T-cell (primary cell): ENCODE measurements around the gene TMEM14A. TPM values are rescaled to one million over a fixed set of nuclear protein-coding genes. Genes with fewer than 3 reads are reported as not detected.

Experiments used
- ATAC-seq, 4 experiments: fragments of 200-7000 bp in 3 of 4; fragments of 150-1000 bp in 1 of 4; cut with Tn5 transposase; replicated peaks in 1 of 4; 1 replicate in 3 of 4; 2 replicates in 1 of 4; pipeline ENCODE4 v1.10.0; 2021; ENCODE audit warnings: moderate library complexity in 3 of 4, mild to moderate bottlenecking in 2 of 4, moderate number of reproducible peaks in 1 of 4
- CTCF ChIA-PET, 2 donors: fragments of 300-600 bp; sonication (Branson Sonifier 250); formaldehyde crosslinking; loops; one replicate each; lab custom pipeline; 2022; ENCODE audit warnings: antibody characterized with exemption in 2 of 2; lab: Charles Lee
- POLR2A ChIA-PET, 2 donors: fragments of 300-600 bp; sonication (Branson Sonifier 250); formaldehyde crosslinking; loops; one replicate each; lab custom pipeline; 2022; ENCODE audit warnings: antibody characterized with exemption in 2 of 2; lab: Charles Lee
- DNase-seq, 35 experiments: peaks; one replicate each; pipeline versions ENCODE4 v3.0.0 to v3.0.0-alpha.2; 2013 to 2023
- H3K27ac ChIP-seq: one replicate; pipeline ENCODE4 v1.5.1; 2013; ENCODE audit warnings: low read length
- H3K27me3 ChIP-seq, 2 experiments: replicated peaks in 1 of 2; 1 replicate in 1 of 2; 2 replicates in 1 of 2; pipeline versions ENCODE4 v1.6.1 to v1.7.0; 2013; ENCODE audit warnings: low read length in 1 of 2, mixed read lengths in 1 of 2; ENCODE audit not compliant: control insufficient read depth in 2 of 2, insufficient read depth in 2 of 2; ENCODE audit errors: extremely low read depth in 1 of 2
- H3K36me3 ChIP-seq, 2 donors: 1 replicate in 1 of 2; 2 replicates in 1 of 2; pipeline versions ENCODE4 v1.6.1 to v1.7.0; 2013; ENCODE audit warnings: low read length in 1 of 2; ENCODE audit not compliant: control insufficient read depth in 2 of 2, insufficient read depth in 1 of 2; ENCODE audit errors: extremely low read depth in 1 of 2
- H3K4me1 ChIP-seq, 2 experiments: 1 replicate in 1 of 2; 2 replicates in 1 of 2; pipeline versions ENCODE4 v1.6.1 to v1.7.0; 2013; ENCODE audit warnings: low read length in 2 of 2, mixed read lengths in 1 of 2; ENCODE audit not compliant: insufficient read depth in 2 of 2, control insufficient read depth in 1 of 2; ENCODE audit errors: extremely low read depth in 1 of 2
- H3K4me3 ChIP-seq, 2 donors: 1 replicate in 1 of 2; 2 replicates in 1 of 2; pipeline versions ENCODE4 v1.5.1 to v1.7.0; 2013; ENCODE audit warnings: mild to moderate bottlenecking in 2 of 2, low read length in 1 of 2, moderate library complexity in 1 of 2; ENCODE audit not compliant: control insufficient read depth in 1 of 2; ENCODE audit errors: extremely low read depth in 1 of 2
- H3K9me3 ChIP-seq: 2 replicates; pipeline ENCODE4 v1.7.0; 2013
- H3K27ac Mint-ChIP-seq, 2 donors: one replicate each; pipeline ENCODE4 v1.8.0; 2020 to 2021; ENCODE audit warnings: mild to moderate bottlenecking in 2 of 2, mixed read lengths in 2 of 2
- H3K27me3 Mint-ChIP-seq, 2 donors: one replicate each; pipeline ENCODE4 v1.8.0; 2021 to 2022; ENCODE audit warnings: mixed read lengths in 2 of 2
- H3K36me3 Mint-ChIP-seq: one replicate; pipeline ENCODE4 v1.8.0; 2021; ENCODE audit warnings: mixed read lengths
- H3K4me1 Mint-ChIP-seq, 3 donors: one replicate each; pipeline ENCODE4 v1.8.0; 2020 to 2022; ENCODE audit warnings: mixed read lengths in 3 of 3, mild to moderate bottlenecking in 1 of 3
- H3K4me3 Mint-ChIP-seq, 3 donors: one replicate each; pipeline ENCODE4 v1.8.0; 2020 to 2022; ENCODE audit warnings: mild to moderate bottlenecking in 3 of 3, mixed read lengths in 3 of 3, moderate library complexity in 3 of 3
- H3K9me3 Mint-ChIP-seq, 3 donors: one replicate each; pipeline ENCODE4 v1.8.0; 2020 to 2022; ENCODE audit warnings: mixed read lengths in 3 of 3
- WGBS: methylation state at CpG from one replicate; pipeline ENCODE4 v1.1.5; 2013; ENCODE audit warnings: missing lambda C conversion rate; ENCODE audit not compliant: insufficient coverage; 5-methylcytosine and 5-hydroxymethylcytosine counted together
- total RNA-seq, 35 experiments: library from RNA in 6 of 35; stranded (reverse) in 6 of 35; fragments of 120-200 nt in 1 of 35; gene quantifications; one replicate each; pipeline versions ENCODE4 v1.2.1 to v1.2.4 and lab custom pipeline; 2013 to 2026

The TMEM14A gene
- total RNA-seq, 5 donors from 2014 or later (not counting 1 experiment from before 2014, with no cell fraction given), result 4.1 to 11.6 (median 9.2) TPM

- H3K27me3 ChIP-seq, result peaks cover 0 to 21% of the 10 kb centered on the region in 2 experiments
- H3K27me3 Mint-ChIP-seq, result peaks cover 0 to 6% of the 10 kb centered on the region in 2 donors
- H3K27ac ChIP-seq, result no peak overlapping the region
- no peaks in the 10 kb centered on the region for H3K9me3 ChIP-seq
- no peaks in the 10 kb centered on the region for H3K36me3 Mint-ChIP-seq
- CTCF ChIA-PET, result interaction anchor here (0.5 to 3.4 kb wide), 9 partner anchors 8 to 376 kb away, joined by 3 to 33 read pairs (median 7); partner anchors contain the start of gene MCM3 (in 1 of the 2)
- no peak for ATAC-seq
- 86% methylated on average over 3 of the region's 3 CpGs for whole genome bisulfite sequencing
- no peaks in the 10 kb centered on the region for H3K9me3 Mint-ChIP-seq
- DNase-seq, result no peak
- H3K4me1 ChIP-seq, result peaks cover 3 to 18% of the 10 kb centered on the region in 2 experiments
- no peaks in the 10 kb centered on the region for H3K4me1 Mint-ChIP-seq
- H3K4me3 ChIP-seq, result no peak overlapping the region
- H3K27ac Mint-ChIP-seq, result no peak overlapping the region
- H3K4me3 Mint-ChIP-seq, result no peak overlapping the region
- H3K36me3 ChIP-seq, result no peaks in the 10 kb centered on the region
- POLR2A ChIA-PET, result interaction anchor here in 1 of 2 donors (0.7 kb wide), 1 partner anchor 398 kb away, joined by 5 read pairs; no protein-coding TSS in a partner anchor
These were observed 9.4 kb upstream of the TMEM14A start for GRCh38 chr6:52661551-52661950.

GRCh38 chr6:52662031-52662430, 8.9 kb upstream of the TMEM14A start:
- H3K27me3 Mint-ChIP-seq, result peaks cover 0 to 6% of the 10 kb centered on the region in 2 donors
- H3K36me3 ChIP-seq, result no peaks in the 10 kb centered on the region
- POLR2A ChIA-PET, result interaction anchor here in 1 of 2 donors (0.7 kb wide), 1 partner anchor 398 kb away, joined by 5 read pairs; no protein-coding TSS in a partner anchor
- H3K4me1 Mint-ChIP-seq, result no peaks in the 10 kb centered on the region
- H3K36me3 Mint-ChIP-seq, result no peaks in the 10 kb centered on the region
- no peak overlapping the region for H3K4me3 Mint-ChIP-seq
- no peak overlapping the region for H3K27ac Mint-ChIP-seq
- H3K9me3 Mint-ChIP-seq, result no peaks in the 10 kb centered on the region
- no peak overlapping the region for H3K27ac ChIP-seq
- H3K4me1 ChIP-seq, result peaks cover 3 to 18% of the 10 kb centered on the region in 2 experiments
- no peak for ATAC-seq
- CTCF ChIA-PET, result interaction anchor here (0.6 to 3.4 kb wide), 13 partner anchors 9 to 377 kb away, joined by 3 to 33 read pairs (median 6); partner anchors contain the start of gene MCM3 (in 1 of the 2)
- no peaks in the 10 kb centered on the region for H3K9me3 ChIP-seq
- peaks cover 0 to 21% of the 10 kb centered on the region in 2 experiments for H3K27me3 ChIP-seq
- DNase-seq, result no peak
- no peak overlapping the region for H3K4me3 ChIP-seq
- 100% methylated on average over 1 of the region's 2 CpGs for WGBS

- DNase-seq (peak in 34 of 35 experiments; percentile 25 to 89 (median 50)), ATAC-seq (peak; percentile 61 to 78 (median 74))
- H3K36me3 Mint-ChIP-seq, result no peaks in the 10 kb centered on the region
- H3K27ac Mint-ChIP-seq, result no peak overlapping the region
- peaks cover 3 to 18% of the 10 kb centered on the region in 2 experiments for H3K4me1 ChIP-seq
- no peak overlapping the region for H3K27ac ChIP-seq
- no peaks in the 10 kb centered on the region for H3K36me3 ChIP-seq
- peak overlapping the region; percentile 54 to 70 for H3K4me3 ChIP-seq
- H3K4me3 Mint-ChIP-seq, result no peak overlapping the region
- no peaks in the 10 kb centered on the region for H3K4me1 Mint-ChIP-seq
- peaks cover 0 to 21% of the 10 kb centered on the region in 2 experiments for H3K27me3 ChIP-seq
- H3K27me3 Mint-ChIP-seq, result no peaks in the 10 kb centered on the region
- ChIA-PET POLR2A (interaction anchor here in 1 of 2 donors (0.6 kb wide), 1 partner anchor 10 kb away, joined by 3 read pairs; no protein-coding TSS in a partner anchor), CTCF (interaction anchor here (0.5 to 3.4 kb wide), 25 partner anchors 8 to 874 kb away, joined by 3 to 33 read pairs (median 4); partner anchors contain the start of genes EFHC1 (in 1 of the 2) and MCM3 (in 1 of the 2))
- WGBS, result 36% methylated on average over 3 of the region's 12 CpGs
- no peaks in the 10 kb centered on the region for H3K9me3 ChIP-seq
- no peaks in the 10 kb centered on the region for H3K9me3 Mint-ChIP-seq
These were observed 7.6 kb upstream of the TMEM14A start for GRCh38 chr6:52663120-52663935.

GRCh38 chr6:52663936-52664185, 7.1 kb upstream of the TMEM14A start:
- ChIA-PET POLR2A (interaction anchor here in 1 of 2 donors (0.6 kb wide), 1 partner anchor 10 kb away, joined by 3 read pairs; no protein-coding TSS in a partner anchor), CTCF (interaction anchor here (0.5 to 3.4 kb wide), 17 partner anchors 8 to 874 kb away, joined by 3 to 33 read pairs (median 5); partner anchors contain the start of gene MCM3 (in 1 of the 2))
- ATAC-seq, result no peak
- DNase-seq, result no peak
- H3K9me3 Mint-ChIP-seq, result no peaks in the 10 kb centered on the region
- H3K27me3 Mint-ChIP-seq, result no peaks in the 10 kb centered on the region
- under 1% methylated on average over 9 of the region's 11 CpGs for WGBS
- H3K36me3 Mint-ChIP-seq, result no peaks in the 10 kb centered on the region
- H3K4me1 Mint-ChIP-seq, result no peaks in the 10 kb centered on the region
- Histone ChIP-seq H3K9me3 (no peaks in the 10 kb centered on the region), H3K4me1 (peaks cover 3 to 18% of the 10 kb centered on the region in 2 experiments), H3K4me3 (peak overlapping the region; percentile 54 to 70), H3K36me3 (no peaks in the 10 kb centered on the region), H3K27ac (no peak overlapping the region), H3K27me3 (peaks cover 0 to 18% of the 10 kb centered on the region in 2 experiments)
- no peak overlapping the region for H3K4me3 Mint-ChIP-seq
- H3K27ac Mint-ChIP-seq, result no peak overlapping the region

GRCh38 chr6:52664186-52664990, 6.5 kb upstream of the TMEM14A start:
- Mint-ChIP-seq H3K36me3 (no peaks in the 10 kb centered on the region), H3K4me3 (no peak overlapping the region), H3K27ac (no peak overlapping the region), H3K9me3 (no peaks in the 10 kb centered on the region), H3K4me1 (peaks cover 0 to 1% (median 0%) of the 10 kb centered on the region in 3 donors), H3K27me3 (no peaks in the 10 kb centered on the region)
- 4% methylated on average over 40 of the region's 53 CpGs for WGBS
- Histone ChIP-seq H3K36me3 (no peaks in the 10 kb centered on the region), H3K27me3 (peaks cover 0 to 17% of the 10 kb centered on the region in 2 experiments), H3K4me1 (peaks cover 3 to 18% of the 10 kb centered on the region in 2 experiments), H3K9me3 (no peaks in the 10 kb centered on the region), H3K27ac (no peak overlapping the region), H3K4me3 (peak overlapping the region; percentile 54 to 70)
- CTCF ChIA-PET, result interaction anchor here in 1 of 2 donors (1.2 to 1.4 kb wide), 2 partner anchors 13 to 265 kb away, joined by 3 to 5 read pairs; no protein-coding TSS in a partner anchor
- ATAC-seq (peak; percentile 74 to 88 (median 78)), DNase-seq (peak in 31 of 35 experiments; percentile 2 to 62 (median 20))
- POLR2A ChIA-PET, result no interaction called here
